Endodermal cell (in vitro differentiated cells): Measurements from ENCODE around the gene RALGAPA2. TPM values are rescaled to one million over a fixed set of nuclear protein-coding genes. Genes with fewer than 3 reads are reported as not detected.

Experiments
- DNase-seq: peaks from one replicate; pipeline ENCODE4 v3.0.0-alpha.2; 2017
- H3K27ac ChIP-seq: 2 replicates; pipeline ENCODE4 v1.5.1; 2013; ENCODE audit warnings: mild to moderate bottlenecking, low read depth, low read length, moderate library complexity
- H3K27me3 ChIP-seq: 2 replicates; pipeline ENCODE4 v1.6.1; 2013; ENCODE audit warnings: mild to moderate bottlenecking, low read length, moderate library complexity; ENCODE audit not compliant: insufficient read depth, control insufficient read depth, poor library complexity, severe bottlenecking
- H3K36me3 ChIP-seq: 2 replicates; pipeline ENCODE4 v1.7.0; 2013; ENCODE audit warnings: mild to moderate bottlenecking, low read length, moderate library complexity; ENCODE audit not compliant: control insufficient read depth, insufficient read depth
- H3K4me1 ChIP-seq: one replicate; pipeline ENCODE4 v1.7.0; 2013; ENCODE audit warnings: low read length; ENCODE audit not compliant: control insufficient read depth, insufficient read depth
- H3K4me3 ChIP-seq: 2 replicates; pipeline ENCODE4 v1.5.1; 2013; ENCODE audit warnings: mild to moderate bottlenecking, low read length, moderate library complexity
- H3K9ac ChIP-seq: 2 replicates; pipeline ENCODE4 v1.6.1; 2013; ENCODE audit warnings: mild to moderate bottlenecking, low read length, moderate library complexity; ENCODE audit not compliant: poor library complexity, severe bottlenecking; ENCODE audit errors: extremely low read depth
- H3K9me3 ChIP-seq: 2 replicates; pipeline ENCODE4 v1.6.1; 2013; ENCODE audit warnings: mild to moderate bottlenecking, low read length, moderate library complexity; ENCODE audit not compliant: control insufficient read depth
- H3K27ac Mint-ChIP-seq: 2 replicates; pipeline ENCODE4 v1.8.0; 2020; ENCODE audit warnings: mixed read lengths
- H3K27me3 Mint-ChIP-seq: 2 replicates; pipeline ENCODE4 v1.8.0; 2021; ENCODE audit warnings: mild to moderate bottlenecking, mixed read lengths; ENCODE audit not compliant: insufficient read depth
- H3K36me3 Mint-ChIP-seq: 2 replicates; pipeline ENCODE4 v1.8.0; 2020; ENCODE audit warnings: low read depth, mixed read lengths
- H3K4me1 Mint-ChIP-seq: 2 replicates; pipeline ENCODE4 v1.8.0; 2020; ENCODE audit warnings: mixed read lengths
- H3K4me3 Mint-ChIP-seq: 2 replicates; pipeline ENCODE4 v1.8.0; 2020; ENCODE audit warnings: mild to moderate bottlenecking, moderate library complexity, mixed read lengths
- H3K9me3 Mint-ChIP-seq: 2 replicates; pipeline ENCODE4 v1.8.0; 2020; ENCODE audit warnings: mild to moderate bottlenecking, mixed read lengths
- WGBS, 2 experiments: methylation state at CpG; one replicate each; pipeline versions ENCODE4 v1.1.5 to v1.1.7; 2013; ENCODE audit warnings: missing lambda C conversion rate in 2 of 2, mixed read lengths in 1 of 2; ENCODE audit not compliant: insufficient coverage in 1 of 2, insufficient read length in 1 of 2; 5-methylcytosine and 5-hydroxymethylcytosine counted together
- total RNA-seq, 2 donors: library from RNA; stranded (reverse); fragmentation: NEBNext Ultra II Directional in 1 of 2; extraction: Animal tissue kit (Norgen Biotek cat#: 25700) in 1 of 2; gene quantifications; 2 replicates in 1 of 2; 3 replicates in 1 of 2; pipeline ENCODE4 v1.2.1, GENCODE V29; 2021
- TF ChIP-seq, protein P1 (sequence below): fragments of 200-600 bp; sonication (generic); conservative IDR thresholded peaks from 2 replicates; pipeline ENCODE4 v1.5.0; 2021; ENCODE audit warnings: antibody characterized with exemption, mild to moderate bottlenecking

The RALGAPA2 gene
- total RNA-seq, 2 donors from 2014 or later: 19.5 to 24.6 TPM

DNA sequence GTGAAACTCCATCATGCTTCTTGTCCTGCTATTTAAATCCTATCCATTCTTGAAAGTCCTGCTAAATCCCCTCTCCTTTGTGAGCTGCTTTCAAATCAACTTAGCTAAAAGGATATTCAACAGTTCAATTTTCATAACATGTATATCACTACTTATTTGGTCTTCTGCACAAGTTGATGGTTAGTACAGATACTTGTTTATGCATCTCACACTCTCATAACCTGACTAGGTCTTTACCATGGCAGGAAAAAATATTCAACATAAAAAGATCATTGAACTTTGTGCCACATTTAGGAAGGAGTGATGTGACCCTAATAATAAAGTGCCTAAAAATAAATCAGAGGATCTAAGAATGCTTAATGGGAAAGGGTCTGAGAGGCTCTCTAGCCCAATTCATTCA lies 148.2 kb downstream of the RALGAPA2 start:
- no peaks in the 10 kb centered on the region for H3K27me3 ChIP-seq
- no peak overlapping the region for H3K9ac ChIP-seq
- peaks cover 5% of the 10 kb centered on the region for H3K36me3 ChIP-seq
- H3K36me3 Mint-ChIP-seq: no peaks in the 10 kb centered on the region
- TF ChIP-seq, protein P1, sequence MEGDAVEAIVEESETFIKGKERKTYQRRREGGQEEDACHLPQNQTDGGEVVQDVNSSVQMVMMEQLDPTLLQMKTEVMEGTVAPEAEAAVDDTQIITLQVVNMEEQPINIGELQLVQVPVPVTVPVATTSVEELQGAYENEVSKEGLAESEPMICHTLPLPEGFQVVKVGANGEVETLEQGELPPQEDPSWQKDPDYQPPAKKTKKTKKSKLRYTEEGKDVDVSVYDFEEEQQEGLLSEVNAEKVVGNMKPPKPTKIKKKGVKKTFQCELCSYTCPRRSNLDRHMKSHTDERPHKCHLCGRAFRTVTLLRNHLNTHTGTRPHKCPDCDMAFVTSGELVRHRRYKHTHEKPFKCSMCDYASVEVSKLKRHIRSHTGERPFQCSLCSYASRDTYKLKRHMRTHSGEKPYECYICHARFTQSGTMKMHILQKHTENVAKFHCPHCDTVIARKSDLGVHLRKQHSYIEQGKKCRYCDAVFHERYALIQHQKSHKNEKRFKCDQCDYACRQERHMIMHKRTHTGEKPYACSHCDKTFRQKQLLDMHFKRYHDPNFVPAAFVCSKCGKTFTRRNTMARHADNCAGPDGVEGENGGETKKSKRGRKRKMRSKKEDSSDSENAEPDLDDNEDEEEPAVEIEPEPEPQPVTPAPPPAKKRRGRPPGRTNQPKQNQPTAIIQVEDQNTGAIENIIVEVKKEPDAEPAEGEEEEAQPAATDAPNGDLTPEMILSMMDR: no peak
- H3K27ac ChIP-seq: no peak overlapping the region
- H3K4me1 ChIP-seq: no peaks in the 10 kb centered on the region
- H3K4me3 ChIP-seq: no peak overlapping the region
- no peak overlapping the region for H3K27ac Mint-ChIP-seq
- peaks cover 4% of the 10 kb centered on the region for H3K4me1 Mint-ChIP-seq
- no peaks in the 10 kb centered on the region for H3K27me3 Mint-ChIP-seq
- no peak overlapping the region for H3K4me3 Mint-ChIP-seq
- no peak for DNase-seq
- no peaks in the 10 kb centered on the region for H3K9me3 Mint-ChIP-seq
- H3K9me3 ChIP-seq: no peaks in the 10 kb centered on the region

DNA sequence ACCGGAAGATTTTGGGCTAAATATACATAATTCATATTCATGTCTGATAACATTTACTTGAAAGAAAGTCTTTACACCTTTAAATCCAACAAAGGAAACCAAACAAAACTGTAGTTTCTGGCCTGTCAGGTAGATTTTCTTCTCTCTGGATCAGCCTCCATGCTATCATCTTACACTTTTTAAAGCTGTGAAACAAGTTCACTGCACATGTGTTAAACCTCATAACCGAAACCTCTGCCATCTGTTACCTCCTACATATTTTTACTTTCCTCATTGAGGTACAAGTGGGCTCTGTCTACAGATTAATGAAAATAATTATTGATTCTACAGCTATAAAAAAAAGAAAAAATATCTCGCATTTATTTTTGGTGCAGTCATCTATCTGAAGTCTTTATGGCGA lies 149.9 kb downstream of the RALGAPA2 start:
- Histone ChIP-seq H3K36me3 (peaks cover 5% of the 10 kb centered on the region), H3K27me3 (no peaks in the 10 kb centered on the region), H3K9ac (no peak overlapping the region), H3K27ac (no peak overlapping the region), H3K9me3 (no peaks in the 10 kb centered on the region), H3K4me3 (no peak overlapping the region), H3K4me1 (no peaks in the 10 kb centered on the region)
- DNase-seq: no peak
- H3K27ac Mint-ChIP-seq: no peak overlapping the region
- 93 to 96% methylated on average over 3 to 4 of the region's 4 CpGs for WGBS, 2 experiments
- no peaks in the 10 kb centered on the region for H3K36me3 Mint-ChIP-seq
- H3K4me1 Mint-ChIP-seq: peaks cover 4% of the 10 kb centered on the region
- H3K4me3 Mint-ChIP-seq: no peak overlapping the region
- TF ChIP-seq, protein P1: no peak
- H3K27me3 Mint-ChIP-seq: no peaks in the 10 kb centered on the region
- no peaks in the 10 kb centered on the region for H3K9me3 Mint-ChIP-seq

DNA sequence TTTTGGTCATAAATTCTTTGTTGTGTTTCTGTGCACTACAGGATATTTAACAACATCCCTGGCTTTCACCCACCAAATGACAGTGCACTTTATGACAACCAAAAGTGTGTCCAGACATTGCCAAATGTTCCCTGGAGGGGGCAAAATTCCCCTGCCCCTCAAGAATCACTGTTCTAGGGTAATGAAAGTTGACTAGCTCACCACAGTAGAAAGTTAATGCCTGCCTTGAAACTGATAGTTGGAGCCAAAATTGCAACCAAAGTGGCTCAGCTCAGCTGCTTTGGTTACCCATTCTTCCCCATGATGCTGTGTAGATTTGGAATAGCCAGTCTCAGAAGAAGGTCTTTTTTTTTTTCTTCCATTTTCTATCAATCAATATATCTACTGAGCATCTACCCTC lies 150.6 kb downstream of the RALGAPA2 start:
- peaks cover 4% of the 10 kb centered on the region for H3K4me1 Mint-ChIP-seq
- H3K27ac Mint-ChIP-seq: no peak overlapping the region
- H3K4me1 ChIP-seq: no peaks in the 10 kb centered on the region
- TF ChIP-seq, protein P1: no peak
- H3K27me3 Mint-ChIP-seq: no peaks in the 10 kb centered on the region
- no peak overlapping the region for H3K9ac ChIP-seq
- DNase-seq: no peak
- H3K36me3 ChIP-seq: peaks cover 5% of the 10 kb centered on the region
- H3K9me3 Mint-ChIP-seq: no peaks in the 10 kb centered on the region
- H3K36me3 Mint-ChIP-seq: no peaks in the 10 kb centered on the region
- no peaks in the 10 kb centered on the region for H3K27me3 ChIP-seq
- H3K4me3 Mint-ChIP-seq: no peak overlapping the region
- no peak overlapping the region for H3K27ac ChIP-seq
- H3K4me3 ChIP-seq: no peak overlapping the region
- no peaks in the 10 kb centered on the region for H3K9me3 ChIP-seq
